ENCODE measurements around the gene TBL3.

TBL3 gene

GRCh38 chr16:2009791-2010510, 38.1 kb downstream of the TBL3 start, which contains the start of gene ZNF598 (continued):
- TF ChIP-seq, protein P1, sequence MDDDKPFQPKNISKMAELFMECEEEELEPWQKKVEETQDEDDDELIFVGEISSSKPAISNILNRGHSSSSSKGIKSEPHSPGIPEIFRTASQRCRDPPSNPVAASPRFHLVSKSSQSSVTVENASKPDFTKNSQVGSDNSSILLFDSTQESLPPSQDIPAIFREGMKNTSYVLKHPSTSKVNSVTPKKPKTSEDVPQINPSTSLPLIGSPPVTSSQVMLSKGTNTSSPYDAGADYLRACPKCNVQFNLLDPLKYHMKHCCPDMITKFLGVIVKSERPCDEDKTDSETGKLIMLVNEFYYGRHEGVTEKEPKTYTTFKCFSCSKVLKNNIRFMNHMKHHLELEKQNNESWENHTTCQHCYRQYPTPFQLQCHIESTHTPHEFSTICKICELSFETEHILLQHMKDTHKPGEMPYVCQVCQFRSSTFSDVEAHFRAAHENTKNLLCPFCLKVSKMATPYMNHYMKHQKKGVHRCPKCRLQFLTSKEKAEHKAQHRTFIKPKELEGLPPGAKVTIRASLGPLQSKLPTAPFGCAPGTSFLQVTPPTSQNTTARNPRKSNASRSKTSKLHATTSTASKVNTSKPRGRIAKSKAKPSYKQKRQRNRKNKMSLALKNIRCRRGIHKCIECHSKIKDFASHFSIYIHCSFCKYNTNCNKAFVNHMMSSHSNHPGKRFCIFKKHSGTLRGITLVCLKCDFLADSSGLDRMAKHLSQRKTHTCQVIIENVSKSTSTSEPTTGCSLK (tag by site-specific recombination; IDR thresholded peaks at IDR 0.05) = no peak
- TF ChIP-seq ZNF202 (tag by site-specific recombination; IDR thresholded peaks at IDR 0.05; ENCODE audit: borderline replicate concordance) (no peak), ZNF473 (tag by site-specific recombination; IDR thresholded peaks at IDR 0.05) (no peak), ZSCAN5A (tag by site-specific recombination; IDR thresholded peaks at IDR 0.05) (no peak; the same call in 1 of the 2 replicates), ZNF2 (tag by site-specific recombination; IDR thresholded peaks at IDR 0.05) (peak; percentile 72), ZNF114 (tag by site-specific recombination; IDR thresholded peaks at IDR 0.05) (no peak), PRDM6 (tag by site-specific recombination; IDR thresholded peaks at IDR 0.05) (no peak), ZNF184 (tag by site-specific recombination; IDR thresholded peaks at IDR 0.05) (peak; percentile 34; the same call in 1 of the 2 replicates), ZNF785 (tag by site-specific recombination; IDR thresholded peaks at IDR 0.05) (no peak; the same call in 1 of the 2 replicates), ZNF37A (tag by site-specific recombination; IDR thresholded peaks at IDR 0.05) (no peak), ZNF426 (tag by site-specific recombination; IDR thresholded peaks at IDR 0.05) (no peak), ZNF707 (tag by site-specific recombination; IDR thresholded peaks at IDR 0.05) (no peak), SETDB1 (IDR thresholded peaks at IDR 0.05; ENCODE audit: insufficient read length, low read length) (no peak), TRIM28 (IDR thresholded peaks at IDR 0.05; ENCODE audit: borderline replicate concordance, low read length) (0 out of 2 replicates have a peak, but pooled peaks have one; percentile 18), ZFP3 (tag by site-specific recombination; IDR thresholded peaks at IDR 0.05; ENCODE audit: low read depth) (no peak), ZFP69B (tag by site-specific recombination; IDR thresholded peaks at IDR 0.05) (peak; percentile 60; the same call in 1 of the 2 replicates), ZBTB10 (tag by site-specific recombination; IDR thresholded peaks at IDR 0.05) (no peak), ZNF174 (tag by site-specific recombination; IDR thresholded peaks at IDR 0.05) (no peak), GLIS2 (tag by site-specific recombination; IDR thresholded peaks at IDR 0.05) (no peak), OSR2 (tag by site-specific recombination; IDR thresholded peaks at IDR 0.05) (no peak), ZNF391 (tag by site-specific recombination; IDR thresholded peaks at IDR 0.05; ENCODE audit: borderline replicate concordance, low read depth) (peak; percentile 69; the same call in 1 of the 2 replicates), ZXDB (tag by site-specific recombination; IDR thresholded peaks at IDR 0.05) (peak; percentile 66; the same call in 1 of the 2 replicates), ZNF48 (tag by site-specific recombination; IDR thresholded peaks at IDR 0.05) (no peak), ZBTB1 (tag by site-specific recombination; IDR thresholded peaks at IDR 0.05) (no peak), ZNF274 (IDR thresholded peaks at IDR 0.05; ENCODE audit: low read length) (no peak), ZNF274 (tag by site-specific recombination; IDR thresholded peaks at IDR 0.05; ENCODE audit: borderline replicate concordance) (no peak), ZNF16 (tag by site-specific recombination; IDR thresholded peaks at IDR 0.05; ENCODE audit: low read depth) (no peak), SCRT2 (tag by site-specific recombination; IDR thresholded peaks at IDR 0.05) (no peak), ZNF658 (tag by site-specific recombination; IDR thresholded peaks at IDR 0.05) (no peak)
- TF ChIP-seq, protein P2, sequence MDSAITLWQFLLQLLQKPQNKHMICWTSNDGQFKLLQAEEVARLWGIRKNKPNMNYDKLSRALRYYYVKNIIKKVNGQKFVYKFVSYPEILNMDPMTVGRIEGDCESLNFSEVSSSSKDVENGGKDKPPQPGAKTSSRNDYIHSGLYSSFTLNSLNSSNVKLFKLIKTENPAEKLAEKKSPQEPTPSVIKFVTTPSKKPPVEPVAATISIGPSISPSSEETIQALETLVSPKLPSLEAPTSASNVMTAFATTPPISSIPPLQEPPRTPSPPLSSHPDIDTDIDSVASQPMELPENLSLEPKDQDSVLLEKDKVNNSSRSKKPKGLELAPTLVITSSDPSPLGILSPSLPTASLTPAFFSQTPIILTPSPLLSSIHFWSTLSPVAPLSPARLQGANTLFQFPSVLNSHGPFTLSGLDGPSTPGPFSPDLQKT (IDR thresholded peaks at IDR 0.05; ENCODE audit: borderline replicate concordance, low read depth, low read length) = no peak
- TF ChIP-seq, protein P3, sequence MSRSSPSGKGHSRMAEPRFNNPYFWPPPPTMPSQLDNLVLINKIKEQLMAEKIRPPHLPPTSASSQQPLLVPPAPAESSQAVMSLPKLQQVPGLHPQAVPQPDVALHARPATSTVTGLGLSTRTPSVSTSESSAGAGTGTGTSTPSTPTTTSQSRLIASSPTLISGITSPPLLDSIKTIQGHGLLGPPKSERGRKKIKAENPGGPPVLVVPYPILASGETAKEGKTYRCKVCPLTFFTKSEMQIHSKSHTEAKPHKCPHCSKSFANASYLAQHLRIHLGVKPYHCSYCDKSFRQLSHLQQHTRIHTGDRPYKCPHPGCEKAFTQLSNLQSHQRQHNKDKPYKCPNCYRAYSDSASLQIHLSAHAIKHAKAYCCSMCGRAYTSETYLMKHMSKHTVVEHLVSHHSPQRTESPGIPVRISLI (tag by site-specific recombination; IDR thresholded peaks at IDR 0.05) = no peak

All from HEK293 (cell line).